Measurements from ENCODE around the gene C6orf136.
"Not testable (repeated sequence)": the region's sequence is repeated elsewhere in the genome, so short reads cannot be mapped to it uniquely, and the experiment has no call there.

The C6orf136 gene

DNA sequence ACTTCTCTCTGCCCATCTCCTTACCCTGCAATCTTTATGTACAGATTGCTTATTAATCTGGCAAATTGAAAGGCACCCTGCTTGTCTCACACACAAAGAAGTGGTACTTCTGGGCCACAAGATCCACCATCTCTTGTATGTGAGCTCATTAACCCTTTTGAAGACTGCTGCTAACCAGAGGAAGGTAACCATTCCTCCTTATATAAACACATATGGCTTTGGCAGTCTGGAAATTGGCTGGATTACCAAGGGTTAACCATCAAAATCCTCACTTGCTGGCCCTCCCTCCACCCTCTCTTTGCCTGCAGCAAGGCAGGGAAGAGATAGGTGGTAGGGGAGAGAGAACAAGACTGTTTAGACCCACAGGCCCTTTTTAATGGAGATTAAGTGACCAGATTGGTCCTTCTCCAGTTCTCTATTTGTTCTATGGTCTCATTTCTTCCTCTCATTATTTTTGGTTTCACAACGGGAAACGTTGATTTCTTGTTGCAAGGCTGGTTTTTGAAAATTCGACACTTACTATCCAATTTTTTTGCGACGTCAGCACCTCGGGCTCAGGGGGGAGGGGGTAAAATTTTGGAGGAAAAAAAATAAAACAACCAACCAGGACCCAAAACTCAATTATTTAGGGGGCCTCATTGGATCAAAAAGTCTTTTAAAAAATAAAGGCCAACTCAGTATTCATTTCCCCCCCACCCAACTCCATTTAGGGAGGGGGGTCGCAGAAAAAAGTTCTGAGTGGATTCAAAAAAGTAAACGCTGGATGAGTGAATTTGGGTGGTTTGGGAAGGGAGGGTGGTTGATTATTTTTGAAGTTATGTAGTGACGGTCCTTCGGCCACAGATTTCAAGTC, 30.7 kb upstream of the C6orf136 start:
- DNase-seq, result peak; percentile 38

- DNase-seq, result peak; percentile 96
Measured at GRCh38 chr6:30616811-30617564, 29.9 kb upstream of the C6orf136 start, which contains the start of gene PPP1R10. TSS of gene PPP1R10 (minus strand) at chr6:30617243. CDS start at chr6:30609944, 7,299 bp downstream.

DNA sequence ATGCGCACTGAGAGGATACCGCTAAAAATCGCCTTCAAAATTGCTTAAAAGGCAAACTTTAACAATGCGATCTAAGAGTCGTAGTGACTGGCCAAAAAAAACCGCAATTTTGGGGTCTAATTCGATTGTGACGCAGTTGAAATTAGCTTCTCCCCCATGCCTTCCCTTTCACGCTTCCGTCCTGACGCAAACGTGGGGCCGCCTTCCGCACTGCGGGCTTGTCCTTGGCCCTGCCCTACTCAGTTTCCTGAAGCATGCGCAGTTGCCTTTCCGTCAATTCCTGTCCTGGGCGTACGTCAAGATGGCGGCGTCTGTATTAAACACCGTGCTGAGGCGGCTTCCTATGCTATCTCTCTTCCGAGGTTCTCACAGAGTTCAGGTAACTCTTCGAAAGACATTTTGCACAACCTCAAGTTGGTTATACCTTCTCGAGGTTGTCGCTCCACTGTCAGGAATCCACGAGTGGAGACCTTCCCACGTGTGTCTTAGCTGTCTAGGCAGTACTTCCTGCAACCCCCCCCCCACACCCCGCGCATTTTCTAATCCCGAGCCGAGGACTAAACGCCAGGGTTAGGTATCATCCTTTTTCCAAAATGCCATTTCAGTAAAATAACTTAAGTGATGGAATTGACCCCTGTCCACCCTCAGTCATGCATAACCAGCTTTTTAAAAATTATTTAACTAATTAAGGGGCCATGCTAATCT, 29.2 kb upstream of the C6orf136 start, which contains the start of gene MRPS18B:
MRPS18B (plus strand) TSS at position 276 of the 705 bp plus-strand sequence; CDS start at position 302, 26 bp downstream.
- peak; percentile 96 for DNase-seq

GRCh38 chr6:30618270-30618797, 28.6 kb upstream of the C6orf136 start:
- DNase-seq, result no peak

GRCh38 chr6:30619561-30619960, 27.4 kb upstream of the C6orf136 start:
- DNase-seq, result no peak

DNA sequence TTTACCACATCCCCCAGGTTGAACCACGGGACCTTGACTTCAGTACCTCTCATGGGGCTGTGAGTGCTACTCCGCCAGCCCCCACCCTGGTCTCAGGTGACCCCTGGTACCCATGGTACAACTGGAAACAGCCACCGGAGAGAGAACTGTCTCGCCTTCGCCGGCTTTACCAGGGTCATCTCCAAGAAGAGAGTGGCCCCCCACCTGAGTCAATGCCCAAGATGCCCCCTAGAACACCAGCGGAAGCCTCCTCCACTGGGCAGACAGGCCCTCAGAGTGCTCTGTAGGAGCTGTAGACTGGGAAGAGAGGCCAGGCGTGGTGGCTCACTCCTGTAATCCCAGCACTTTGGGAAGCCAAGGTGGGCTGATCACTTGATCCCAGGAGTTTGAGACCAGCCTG, 21.4 kb upstream of the C6orf136 start:
- no peak for DNase-seq

GRCh38 chr6:30626484-30627366, 20.2 kb upstream of the C6orf136 start, which contains the start of gene ATAT1:
TSS of gene ATAT1 (plus strand) at chr6:30626874.
- DNase-seq, result peak; percentile 89

DNA sequence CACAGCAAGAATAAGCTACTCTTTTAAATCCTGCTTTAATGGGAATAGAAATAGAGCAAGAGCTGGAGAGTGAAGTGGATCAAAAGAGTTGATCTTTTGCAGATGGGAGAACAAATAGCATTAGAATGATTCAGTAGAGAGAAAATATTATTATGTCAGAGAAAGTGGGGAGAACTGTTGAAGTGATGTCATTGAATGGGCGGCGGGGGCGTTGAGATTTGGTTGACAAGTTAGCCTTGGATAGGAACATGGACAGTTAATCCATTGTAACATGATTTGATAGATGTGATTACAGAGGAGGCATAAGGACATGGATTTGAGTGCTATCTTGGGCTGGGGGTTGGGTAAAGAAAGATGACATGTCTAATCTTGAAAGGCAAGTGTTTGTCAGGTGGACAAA, 11.1 kb upstream of the C6orf136 start:
- no peak for DNase-seq

DNA sequence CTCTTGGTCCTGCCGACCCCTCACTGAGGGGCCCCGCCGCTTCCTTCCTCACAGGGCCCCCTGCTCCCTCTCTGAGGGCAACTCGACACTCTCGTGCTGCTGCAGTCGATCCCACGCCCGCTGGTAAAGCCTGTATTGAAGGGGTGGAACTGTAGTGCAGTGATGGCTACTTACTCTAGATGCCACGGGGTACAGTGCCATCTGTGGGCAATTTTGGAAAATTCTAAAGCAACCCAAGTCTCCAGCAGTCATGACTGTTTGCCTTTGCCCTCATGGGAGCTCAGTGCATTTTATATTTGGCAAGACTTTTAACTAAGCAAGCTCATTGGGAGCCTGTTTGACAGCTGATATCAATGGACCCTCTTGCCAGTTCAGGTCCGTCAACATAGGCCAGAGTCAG, 6.5 kb upstream of the C6orf136 start:
- DNase-seq, result no peak

- DNase-seq, result no peak
Measured at GRCh38 chr6:30641048-30641447, 5.9 kb upstream of the C6orf136 start.

GRCh38 chr6:30643656-30644055, 3.3 kb upstream of the C6orf136 start:
- DNase-seq, result no peak

GRCh38 chr6:30644769-30645168, 2.2 kb upstream of the C6orf136 start:
- no peak for DNase-seq

GRCh38 chr6:30645989-30646388, 944 bp upstream of the C6orf136 start:
- no peak for DNase-seq

GRCh38 chr6:30647242-30648116, 546 bp downstream of the C6orf136 start:
- peak; percentile 67 for DNase-seq

DNA sequence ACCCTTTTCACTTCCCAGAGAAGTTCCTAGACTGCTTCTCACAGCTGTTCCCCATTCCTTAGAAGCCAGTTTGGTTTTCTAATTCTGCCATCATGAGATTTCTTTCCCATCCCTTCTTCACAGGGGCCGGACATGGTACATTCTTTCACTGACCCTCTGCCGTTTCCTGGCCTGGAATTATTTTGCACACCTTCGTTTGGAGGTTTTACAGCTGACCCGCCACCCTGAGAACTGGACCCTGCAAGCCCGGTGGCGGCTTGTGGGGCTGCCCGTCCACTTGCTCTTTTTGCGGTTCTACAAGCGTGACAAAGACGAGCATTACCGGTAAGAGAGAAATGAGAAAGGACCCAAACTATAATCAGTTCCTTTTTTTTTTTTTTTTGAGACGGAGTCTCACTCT, 4.2 kb downstream of the C6orf136 start:
- DNase-seq, result no peak

- no peak for DNase-seq
Measured at GRCh38 chr6:30654798-30655742, 8.1 kb downstream of the C6orf136 start.

DNA sequence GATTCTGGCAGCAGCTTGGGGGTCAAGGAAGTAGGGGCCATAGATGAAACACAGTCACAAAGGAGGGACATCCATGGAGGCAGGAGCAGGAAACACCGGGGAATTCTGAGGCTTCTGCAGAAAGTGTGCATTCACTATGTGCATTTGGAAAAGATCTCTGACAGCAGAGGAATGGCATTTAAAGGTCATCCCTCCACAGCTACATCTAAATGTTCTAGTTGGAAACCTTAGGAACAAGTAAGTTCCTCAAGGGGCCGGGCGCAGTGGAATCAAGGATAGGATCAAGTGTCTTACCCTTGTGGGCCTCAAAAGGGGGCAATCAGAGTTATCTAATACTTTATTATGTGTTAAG, 8.8 kb downstream of the C6orf136 start:
- no peak for DNase-seq

- DNase-seq, result no peak
Measured at GRCh38 chr6:30656513-30656912, 9.6 kb downstream of the C6orf136 start.

DNA sequence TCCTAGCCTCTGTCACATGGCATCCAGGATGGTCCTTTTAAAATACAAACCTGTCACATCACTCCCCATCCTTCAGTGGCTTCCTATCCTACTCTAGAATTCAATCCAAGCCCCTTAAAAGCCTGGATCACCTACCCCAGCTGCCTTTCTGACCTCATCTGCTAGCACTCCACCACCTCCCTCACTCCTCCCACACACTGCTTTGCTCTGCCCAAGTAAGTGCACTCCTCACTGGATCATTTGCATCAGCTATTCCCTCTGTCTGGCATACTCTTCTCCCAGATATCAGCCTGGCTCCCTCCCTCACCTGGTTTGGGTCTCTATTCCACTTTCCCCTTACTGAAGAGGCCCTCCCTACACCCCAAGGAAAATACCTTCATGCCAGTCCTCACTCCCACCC, 10.5 kb downstream of the C6orf136 start:
- DNase-seq, result no peak

DNA sequence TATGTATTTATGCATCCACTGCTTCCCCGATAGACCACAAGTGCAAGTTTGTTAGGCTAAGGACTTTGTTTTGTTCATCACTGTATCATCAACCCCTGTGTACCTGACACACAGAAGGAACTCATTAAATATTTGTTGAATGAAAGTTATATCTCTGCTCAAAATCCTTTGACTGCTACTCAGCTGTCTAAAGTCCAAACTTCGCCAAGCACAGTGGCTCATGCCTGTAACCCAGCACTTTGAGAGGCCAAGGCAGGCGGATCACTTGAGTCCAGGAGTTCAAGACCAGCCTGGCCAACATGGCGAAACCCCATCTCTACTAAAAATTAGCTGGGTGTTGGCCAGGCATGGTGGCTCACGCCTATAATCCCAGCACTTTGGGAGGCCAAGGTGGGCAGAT, 11.0 kb downstream of the C6orf136 start:
- not testable (repeated sequence) for DNase-seq

Data from activated CD4-positive, alpha-beta T cell treated with anti-CD3 and anti-CD28 coated beads, Interleukin-2, amount 50 U/mL, for 1 hour (primary cell).